ENCODE data around the gene ANAPC4.

The ANAPC4 gene

GRCh38 chr4:25403699-25404098 is 26.6 kb downstream of the ANAPC4 start:
- TF ChIP-seq POLR2A (IDR thresholded peaks at IDR 0.05; ENCODE audit: low read length) = no peak
- TF ChIP-seq GATA1 (IDR thresholded peaks at IDR 0.05; ENCODE audit: low read depth, low read length) = no peak
- DNase-seq = no peak

GRCh38 chr4:25405453-25405852 is 28.4 kb downstream of the ANAPC4 start:
- no peak for TF ChIP-seq GATA1 (IDR thresholded peaks at IDR 0.05; ENCODE audit: low read depth, low read length)
- DNase-seq = no peak

- TF ChIP-seq POLR2A (IDR thresholded peaks at IDR 0.05; ENCODE audit: low read length) (no peak), GATA1 (IDR thresholded peaks at IDR 0.05; ENCODE audit: low read depth, low read length) (no peak)
- no peak for DNase-seq
These were observed 29.1 kb downstream of the ANAPC4 start for GRCh38 chr4:25406081-25406692.

- TF ChIP-seq POLR2A (IDR thresholded peaks at IDR 0.05; ENCODE audit: low read length) = no peak
- no peak for TF ChIP-seq GATA1 (IDR thresholded peaks at IDR 0.05; ENCODE audit: low read depth, low read length)
- no peak for DNase-seq
These were observed 33.9 kb downstream of the ANAPC4 start for GRCh38 chr4:25410820-25411529.

- TF ChIP-seq POLR2A (IDR thresholded peaks at IDR 0.05; ENCODE audit: low read length) (no peak), GATA1 (IDR thresholded peaks at IDR 0.05; ENCODE audit: low read depth, low read length) (no peak)
- DNase-seq = no peak
These were observed 36.2 kb downstream of the ANAPC4 start for GRCh38 chr4:25413261-25413660.

GRCh38 chr4:25417014-25417413 is 40.0 kb downstream of the ANAPC4 start:
- DNase-seq = no peak
- no peak for TF ChIP-seq POLR2A (IDR thresholded peaks at IDR 0.05; ENCODE audit: low read length)
- TF ChIP-seq GATA1 (IDR thresholded peaks at IDR 0.05; ENCODE audit: low read depth, low read length) = no peak

GRCh38 chr4:25420931-25421330 is 43.9 kb downstream of the ANAPC4 start:
- DNase-seq = no peak
- TF ChIP-seq POLR2A (IDR thresholded peaks at IDR 0.05; ENCODE audit: low read length) = no peak
- no peak for TF ChIP-seq GATA1 (IDR thresholded peaks at IDR 0.05; ENCODE audit: low read depth, low read length)

- no peak for TF ChIP-seq POLR2A (IDR thresholded peaks at IDR 0.05; ENCODE audit: low read length)
- no peak for TF ChIP-seq GATA1 (IDR thresholded peaks at IDR 0.05; ENCODE audit: low read depth, low read length)
- no peak for DNase-seq
These were observed 44.9 kb downstream of the ANAPC4 start for GRCh38 chr4:25421816-25422525.

- no peak for TF ChIP-seq POLR2A (IDR thresholded peaks at IDR 0.05; ENCODE audit: low read length)
- TF ChIP-seq GATA1 (IDR thresholded peaks at IDR 0.05; ENCODE audit: low read depth, low read length) = no peak
- DNase-seq = no peak
These were observed 46.5 kb downstream of the ANAPC4 start for GRCh38 chr4:25423548-25423947.

- TF ChIP-seq POLR2A (IDR thresholded peaks at IDR 0.05; ENCODE audit: low read length) (no peak), GATA1 (IDR thresholded peaks at IDR 0.05; ENCODE audit: low read depth, low read length) (no peak)
- no peak for DNase-seq
These were observed 47.6 kb downstream of the ANAPC4 start for GRCh38 chr4:25424539-25425228.

GRCh38 chr4:25425361-25425760 is 48.3 kb downstream of the ANAPC4 start:
- DNase-seq = no peak
- TF ChIP-seq GATA1 (IDR thresholded peaks at IDR 0.05; ENCODE audit: low read depth, low read length) (no peak), POLR2A (IDR thresholded peaks at IDR 0.05; ENCODE audit: low read length) (no peak)

- DNase-seq = no peak
- TF ChIP-seq POLR2A (IDR thresholded peaks at IDR 0.05; ENCODE audit: low read length) (no peak), GATA1 (IDR thresholded peaks at IDR 0.05; ENCODE audit: low read depth, low read length) (no peak)
These were observed 50.8 kb downstream of the ANAPC4 start for GRCh38 chr4:25427871-25428270.

GRCh38 chr4:25430630-25431029 is 53.6 kb downstream of the ANAPC4 start:
- DNase-seq = no peak
- no peak for TF ChIP-seq POLR2A (IDR thresholded peaks at IDR 0.05; ENCODE audit: low read length)
- no peak for TF ChIP-seq GATA1 (IDR thresholded peaks at IDR 0.05; ENCODE audit: low read depth, low read length)
